Keratinocyte (primary cell): ENCODE data around the gene SAMD4A.

Source experiments
- EZH2 ChIP-seq: IDR thresholded peaks from one replicate; pipeline ENCODE4 v1.6.1; 2012; ENCODE audit warnings: inconsistent platforms, mild to moderate bottlenecking, low read length, moderate library complexity
- TF ChIP-seq, protein P1 (sequence below), 3 experiments: IDR thresholded peaks in 1 of 3; conservative IDR thresholded peaks in 1 of 3; optimal IDR thresholded peaks in 1 of 3; 2 replicates in 2 of 3; 3 replicates in 1 of 3; pipeline versions ENCODE3 to v1.5.1; 2011; ENCODE audit warnings: low read length in 3 of 3, mild to moderate bottlenecking in 3 of 3, moderate library complexity in 2 of 3, control low read depth in 1 of 3, inconsistent platforms in 1 of 3; ENCODE audit not compliant: insufficient read depth in 2 of 3; ENCODE audit errors: extremely low read depth in 1 of 3

DNA sequence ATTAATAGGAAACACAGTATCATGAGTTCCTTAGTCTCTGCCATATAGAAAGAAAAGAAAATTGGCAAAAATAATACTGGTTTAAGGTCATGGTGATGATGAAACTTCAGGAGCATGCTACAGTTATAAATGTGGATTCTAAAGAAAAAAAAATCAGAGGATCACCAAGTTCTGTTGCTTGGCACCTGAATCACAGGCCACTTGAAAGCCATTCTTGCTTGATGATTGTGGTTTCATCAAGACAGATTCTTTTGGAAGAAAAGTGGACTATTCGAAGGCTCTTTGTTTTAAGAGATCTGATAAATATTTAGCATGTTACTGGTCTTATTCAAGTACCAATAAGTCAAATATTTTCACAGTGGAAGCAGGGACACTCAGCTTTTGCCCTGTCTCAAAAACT is 148.9 kb downstream of the SAMD4A start:
- TF ChIP-seq, protein P1, sequence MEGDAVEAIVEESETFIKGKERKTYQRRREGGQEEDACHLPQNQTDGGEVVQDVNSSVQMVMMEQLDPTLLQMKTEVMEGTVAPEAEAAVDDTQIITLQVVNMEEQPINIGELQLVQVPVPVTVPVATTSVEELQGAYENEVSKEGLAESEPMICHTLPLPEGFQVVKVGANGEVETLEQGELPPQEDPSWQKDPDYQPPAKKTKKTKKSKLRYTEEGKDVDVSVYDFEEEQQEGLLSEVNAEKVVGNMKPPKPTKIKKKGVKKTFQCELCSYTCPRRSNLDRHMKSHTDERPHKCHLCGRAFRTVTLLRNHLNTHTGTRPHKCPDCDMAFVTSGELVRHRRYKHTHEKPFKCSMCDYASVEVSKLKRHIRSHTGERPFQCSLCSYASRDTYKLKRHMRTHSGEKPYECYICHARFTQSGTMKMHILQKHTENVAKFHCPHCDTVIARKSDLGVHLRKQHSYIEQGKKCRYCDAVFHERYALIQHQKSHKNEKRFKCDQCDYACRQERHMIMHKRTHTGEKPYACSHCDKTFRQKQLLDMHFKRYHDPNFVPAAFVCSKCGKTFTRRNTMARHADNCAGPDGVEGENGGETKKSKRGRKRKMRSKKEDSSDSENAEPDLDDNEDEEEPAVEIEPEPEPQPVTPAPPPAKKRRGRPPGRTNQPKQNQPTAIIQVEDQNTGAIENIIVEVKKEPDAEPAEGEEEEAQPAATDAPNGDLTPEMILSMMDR (optimal IDR thresholded peaks at IDR 0.05 in 1 of 3, IDR thresholded peaks at IDR 0.05 in 1 of 3, conservative IDR thresholded peaks at IDR 0.05 in 1 of 3; ENCODE audit: extremely low read depth in 1 of 3, insufficient read depth in 2 of 3, low read length in 3 of 3) = no peak
- TF ChIP-seq EZH2 = no peak
